ENCODE results near the gene PTPRQ. TPM values are rescaled to one million over a fixed set of nuclear protein-coding genes. Genes with fewer than 3 reads are reported as not detected.

The PTPRQ gene
- total and polyA plus RNA-seq, 2 of the 8 experiments (the other 6 are each of a cell fraction or from before 2014, with no cell fraction given), result not detected

GRCh38 chr12:80598004-80598606, 154.1 kb downstream of the PTPRQ start:
- no peak overlapping the region for H3K4ac ChIP-seq (replicated peaks; ENCODE audit: insufficient read length, low read depth, low read length)
- no peak overlapping the region for H2BK120ac ChIP-seq (replicated peaks; ENCODE audit: low read depth, low read length)
- H3K23ac ChIP-seq (ENCODE audit: insufficient read length), result no peak overlapping the region
- H3K36me3 ChIP-seq (ENCODE audit: control insufficient read depth in 2 of 4, insufficient read depth in 4 of 4, low read length in 3 of 4), result no peaks in the 10 kb centered on the region
- H3K27me3 ChIP-seq (replicated peaks in 1 of 4; ENCODE audit: control insufficient read depth in 3 of 4, extremely low read depth in 1 of 4, insufficient read depth in 3 of 4, low read length in 3 of 4), result no peaks in the 10 kb centered on the region
- no peak overlapping the region for H3K27ac ChIP-seq (ENCODE audit: low read depth, low read length)
- H2BK15ac ChIP-seq (ENCODE audit: low read length), result no peak overlapping the region
- H3K4me1 ChIP-seq (replicated peaks in 1 of 4; ENCODE audit: control insufficient read depth in 3 of 4, insufficient read depth in 4 of 4, low read length in 3 of 4), result no peaks in the 10 kb centered on the region
- no peak overlapping the region for H3K4me3 ChIP-seq (ENCODE audit: extremely low read depth in 1 of 4, insufficient read depth in 2 of 4, low read depth in 3 of 4, low read length in 4 of 4)
- no peak overlapping the region for H3K56ac ChIP-seq (replicated peaks; ENCODE audit: insufficient read length, low read depth, low read length)
- no peak overlapping the region for H3K18ac ChIP-seq (ENCODE audit: extremely low read depth, low read length)
- no peak for FAIRE-seq
- H4K91ac ChIP-seq (replicated peaks; ENCODE audit: insufficient read length, low read length), result no peak overlapping the region
- no peak overlapping the region for H3K14ac ChIP-seq (ENCODE audit: insufficient read length)
- H3K79me2 ChIP-seq (ENCODE audit: control insufficient read depth in 1 of 2, insufficient read depth in 2 of 2, low read length in 2 of 2), result no peaks in the 10 kb centered on the region
- no peak overlapping the region for H2AK5ac ChIP-seq (ENCODE audit: low read depth, low read length)
- H3K79me1 ChIP-seq (ENCODE audit: low read depth, low read length), result no peaks in the 10 kb centered on the region
- 0 out of 2 replicates have a peak overlapping the region, but pooled peaks have one; percentile 55 for H2AFZ ChIP-seq (ENCODE audit: low read length)
- POLR2A ChIA-PET (ENCODE audit: partially characterized antibody), result no interaction called here
- no peak overlapping the region for H4K5ac ChIP-seq (ENCODE audit: insufficient read length, low read depth, low read length)
- H3K9me3 ChIP-seq (ENCODE audit: insufficient read depth in 2 of 2, low read depth in 1 of 2, low read length in 1 of 2), result no peaks in the 10 kb centered on the region
- H3K23me2 ChIP-seq (ENCODE audit: low read depth, low read length), result no peaks in the 10 kb centered on the region; the same call in 1 of the 2 replicates
- no peaks in the 10 kb centered on the region for H4K20me1 ChIP-seq (replicated peaks in 1 of 2; ENCODE audit: control insufficient read depth in 1 of 2, insufficient read depth in 2 of 2, low read length in 2 of 2)
- H3K9ac ChIP-seq (replicated peaks in 1 of 4; ENCODE audit: extremely low read depth in 1 of 4, low read depth in 3 of 4, low read length in 3 of 4), result no peak overlapping the region
- CTCF ChIA-PET (ENCODE audit: partially characterized antibody), result interaction anchor here (0.6 to 4.0 kb wide), 23 partner anchors 10 to 737 kb away, joined by 3 to 30 read pairs (median 4); no protein-coding TSS in a partner anchor
- H2BK20ac ChIP-seq (ENCODE audit: low read length), result no peak overlapping the region
- TF ChIP-seq CTCF (IDR thresholded peaks at IDR 0.05; ENCODE audit: control extremely low read depth in 1 of 3, insufficient read depth in 1 of 3, low read depth in 1 of 3, low read length in 3 of 3) (peak in 2 of 3 experiments; percentile 27 to 53; a peak in 2 of 4 replicates), TAF1 (IDR thresholded peaks at IDR 0.05; ENCODE audit: low read depth, low read length) (no peak), RAD21 (IDR thresholded peaks at IDR 0.05 in 1 of 2, conservative IDR thresholded peaks at IDR 0.05 in 1 of 2; ENCODE audit: low read depth in 2 of 2, low read length in 2 of 2) (peak; percentile 36 to 39; a peak in 3 of 4 replicates), ZNF274 (IDR thresholded peaks at IDR 0.05; ENCODE audit: borderline replicate concordance, extremely low read depth, low read length) (no peak)
- no peak overlapping the region for H2BK5ac ChIP-seq (ENCODE audit: low read depth, low read length)
- DNase-seq (ENCODE audit: low read depth in 1 of 2, low spot score in 2 of 2), result no peak
- H3K4me2 ChIP-seq (ENCODE audit: insufficient read depth in 1 of 2, low read depth in 2 of 2, low read length in 2 of 2), result no peak overlapping the region
- no peak overlapping the region for H4K8ac ChIP-seq (ENCODE audit: extremely low read depth, insufficient read depth, low read length)
- 66% methylated on average over 5 of the region's 5 CpGs; no CpG with 5 or more reads in 1 of the 2 experiments for WGBS, 2 experiments (ENCODE audit: extremely low coverage in 1 of 2, insufficient coverage in 1 of 2, insufficient read length in 1 of 2, insufficient replicate concordance in 2 of 2, low coverage in 1 of 2, low lambda C conversion rate in 2 of 2, missing lambda C conversion rate in 1 of 2)
- no peak overlapping the region for H2BK12ac ChIP-seq (ENCODE audit: low read depth, low read length)

Data from H1 (cell line).